NCI-H526 (cell line): ENCODE results near the gene CHD2.
A peak's percentile ranks its signal among the peaks of the same experiment; 100 is the strongest.
"Not testable (repeated sequence)": the region's sequence is repeated elsewhere in the genome, so short reads cannot be mapped to it uniquely, and the experiment has no call there.

ENCODE experiments used
- DNase-seq, 2 experiments: peaks; one replicate each; lab custom pipeline; 2025; lab: John Stamatoyannopoulos, UW

Gene CHD2

GRCh38 chr15:93035953-93036810 is 136.1 kb downstream of the CHD2 start:
- peak; percentile 19 to 77 for DNase-seq

- peak in 1 of 2 experiments; percentile 73 for DNase-seq
Measured at GRCh38 chr15:93036951-93037819, 137.1 kb downstream of the CHD2 start.

- DNase-seq, result no peak
Measured at GRCh38 chr15:93037820-93038705, 137.9 kb downstream of the CHD2 start.

- not testable (repeated sequence) for DNase-seq
Measured at GRCh38 chr15:93039562-93040287, 139.6 kb downstream of the CHD2 start.

GRCh38 chr15:93040288-93041158 is 140.4 kb downstream of the CHD2 start:
- no peak for DNase-seq

GRCh38 chr15:93041159-93041547 is 141.0 kb downstream of the CHD2 start:
- DNase-seq, result no peak

- DNase-seq, result no peak
Measured at GRCh38 chr15:93042211-93042610, 142.1 kb downstream of the CHD2 start.

GRCh38 chr15:93042691-93043378 is 142.7 kb downstream of the CHD2 start:
- DNase-seq, result no peak

GRCh38 chr15:93043621-93044300 is 143.6 kb downstream of the CHD2 start:
- peak in 1 of 2 experiments; percentile 9 for DNase-seq

GRCh38 chr15:93044301-93045190 is 144.4 kb downstream of the CHD2 start:
- no peak for DNase-seq

GRCh38 chr15:93045191-93045785 is 145.2 kb downstream of the CHD2 start:
- no peak for DNase-seq

- no peak for DNase-seq
Measured at GRCh38 chr15:93046120-93046519, 146.0 kb downstream of the CHD2 start.

GRCh38 chr15:93046721-93047120 is 146.6 kb downstream of the CHD2 start:
- DNase-seq, result no peak

GRCh38 chr15:93047621-93048425 is 147.7 kb downstream of the CHD2 start:
- DNase-seq, result no peak

- no peak for DNase-seq
Measured at GRCh38 chr15:93048426-93048721, 148.2 kb downstream of the CHD2 start.

- DNase-seq, result no peak
Measured at GRCh38 chr15:93048759-93049161, 148.6 kb downstream of the CHD2 start.

GRCh38 chr15:93049233-93049632 is 149.1 kb downstream of the CHD2 start:
- no peak for DNase-seq
